Right hindlimb (tissue), 1 donor: Measurements from ENCODE around the gene NKAIN1.
"Not testable (repeated sequence)": the region's sequence is repeated elsewhere in the genome, so short reads cannot be mapped to it uniquely, and the experiment has no call there.

ENCODE experiments used
- DNase-seq: peaks from one replicate; pipeline ENCODE4 v3.0.0-alpha.2; 2018

The NKAIN1 gene

DNA sequence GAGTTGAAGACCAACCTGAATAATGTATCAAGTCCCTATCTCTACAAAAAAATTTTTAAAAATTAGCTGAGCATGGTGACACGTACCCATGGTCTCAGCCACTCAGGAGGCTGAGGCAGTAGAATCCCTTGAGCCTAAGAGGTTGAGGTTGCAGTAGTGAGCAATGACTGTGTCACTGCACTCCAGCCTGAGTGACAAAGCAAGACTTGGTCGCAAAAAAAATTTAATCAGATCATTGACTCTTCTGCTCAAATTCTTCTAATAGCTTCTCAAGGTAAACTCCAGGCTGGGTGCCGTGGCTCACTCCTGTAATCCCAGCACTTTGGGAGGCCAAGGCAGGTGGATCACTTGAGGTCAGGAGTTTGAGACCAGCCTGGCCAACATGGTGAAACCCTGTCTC lies 88.3 kb downstream of the NKAIN1 start:
- no peak for DNase-seq

- no peak for DNase-seq
Measured at GRCh38 chr1:31148409-31148808, 91.3 kb downstream of the NKAIN1 start.

GRCh38 chr1:31145648-31146047 lies 94.0 kb downstream of the NKAIN1 start:
- DNase-seq, result no peak

DNA sequence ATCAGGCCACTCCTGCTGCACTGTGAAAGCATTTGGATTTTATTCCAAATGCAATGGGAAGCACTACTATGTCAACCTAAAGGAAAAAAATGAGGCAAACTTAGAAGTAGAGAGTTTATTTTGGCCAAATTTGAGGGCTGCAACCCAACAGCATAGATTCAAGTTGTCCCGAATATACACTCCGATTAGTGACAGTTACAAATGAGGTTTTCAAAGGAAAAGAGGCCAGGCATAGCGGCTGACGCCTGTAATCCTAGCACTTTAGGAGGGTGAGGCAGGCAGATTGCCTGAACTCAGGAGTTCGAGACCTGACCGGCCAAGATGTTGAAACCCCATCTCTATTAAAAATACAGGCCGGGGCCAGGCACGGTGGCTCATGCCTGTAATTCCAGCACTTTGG lies 95.2 kb downstream of the NKAIN1 start:
- DNase-seq, result no peak

DNA sequence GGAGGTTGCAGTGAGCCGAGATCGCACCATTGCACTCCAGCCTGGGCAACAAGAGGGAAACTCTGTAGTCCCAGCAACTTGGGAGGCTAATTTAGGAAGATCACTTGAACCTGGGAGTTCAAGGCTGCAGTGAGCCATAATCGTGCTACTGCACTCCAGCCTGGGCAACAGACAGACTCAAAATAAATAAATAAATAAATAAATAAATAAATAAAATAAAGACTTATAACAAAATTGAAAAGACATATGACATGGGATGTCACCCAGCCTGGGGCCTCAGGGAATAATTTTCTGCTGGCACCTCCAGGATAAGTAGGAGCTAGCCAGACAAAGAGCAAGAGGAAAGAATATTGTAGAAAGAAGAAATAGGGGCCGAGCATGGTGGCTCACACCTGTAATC lies 96.2 kb downstream of the NKAIN1 start:
- no peak for DNase-seq

GRCh38 chr1:31142406-31142805 lies 97.3 kb downstream of the NKAIN1 start:
- DNase-seq, result no peak

- DNase-seq, result no peak
Measured at GRCh38 chr1:31140299-31140698, 99.4 kb downstream of the NKAIN1 start.

DNA sequence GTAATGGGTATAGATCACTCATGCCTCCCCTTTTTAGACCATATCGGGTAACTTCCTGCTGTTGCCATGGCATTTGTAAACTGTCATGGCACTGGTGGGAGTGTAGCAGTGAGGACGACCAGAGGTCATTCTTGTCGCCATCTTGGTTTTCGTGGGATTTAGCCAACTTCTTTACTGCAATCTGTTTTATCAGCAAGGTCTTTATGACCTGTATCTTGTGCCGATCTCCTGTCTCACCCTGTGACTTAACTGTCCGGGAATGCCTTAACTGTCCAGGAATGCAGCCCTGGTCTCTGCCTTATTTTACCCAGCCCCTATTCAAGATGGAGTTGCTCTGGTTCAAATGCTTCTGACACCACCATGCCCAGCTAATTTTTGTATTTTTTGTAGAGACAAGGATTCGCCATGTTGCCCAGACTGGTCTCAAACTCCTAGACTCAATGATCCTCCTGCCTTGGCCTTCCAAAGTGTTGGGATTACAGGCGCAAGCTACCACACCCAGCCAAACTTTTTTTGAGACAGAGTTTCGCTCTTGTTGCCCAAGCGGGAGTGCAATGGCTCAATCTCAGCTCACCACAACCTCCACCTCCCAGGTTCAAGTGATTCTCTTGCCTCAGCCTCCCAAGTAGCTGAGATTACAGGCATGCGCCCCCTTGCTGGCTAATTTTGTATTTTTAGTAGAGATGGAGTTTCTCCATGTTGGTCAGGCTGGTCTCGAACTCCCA lies 100.7 kb downstream of the NKAIN1 start:
- not testable (repeated sequence) for DNase-seq

DNA sequence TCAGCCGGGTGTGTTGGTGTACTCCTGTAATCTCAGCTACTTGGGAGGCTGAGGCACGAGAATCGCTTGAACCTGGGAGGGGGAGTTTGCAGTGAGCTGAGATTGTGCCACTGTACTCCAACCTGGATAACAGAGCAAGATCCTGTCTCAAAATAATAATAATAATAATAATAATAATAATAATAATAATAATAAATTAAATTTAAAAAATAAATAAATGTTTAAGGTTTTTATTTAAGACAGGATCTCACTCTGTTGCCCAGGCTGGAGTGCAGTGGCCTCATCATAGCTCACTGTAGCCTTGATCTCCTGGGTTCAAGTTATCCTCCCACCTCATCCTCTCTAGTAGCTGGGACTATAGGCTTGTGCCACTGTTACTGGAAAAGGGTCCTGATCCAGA lies 101.8 kb downstream of the NKAIN1 start:
- DNase-seq, result not testable (repeated sequence)

GRCh38 chr1:31135973-31136600 lies 103.6 kb downstream of the NKAIN1 start:
- no peak for DNase-seq

DNA sequence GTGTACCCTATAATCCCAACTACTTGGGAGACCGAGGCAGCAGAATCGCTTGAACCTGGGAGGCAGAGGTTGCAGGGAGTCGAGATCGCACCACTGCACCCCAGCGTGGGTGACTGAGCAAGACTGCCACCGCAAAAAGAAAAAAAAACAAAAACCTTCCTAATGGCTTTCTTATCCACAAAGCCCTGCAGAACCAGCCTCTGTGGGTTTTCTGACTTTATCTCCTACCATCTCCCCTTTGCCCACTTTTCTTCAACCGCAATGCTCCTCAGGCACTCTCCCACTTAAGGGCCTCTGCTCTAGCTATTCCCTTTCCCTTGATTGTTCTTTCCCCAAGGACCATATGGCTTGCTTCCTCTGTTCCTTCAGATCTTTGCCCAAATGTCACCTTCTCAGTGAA lies 106.3 kb downstream of the NKAIN1 start:
- no peak for DNase-seq
